ENCODE data around the gene GNB1. TPM values are rescaled to one million over a fixed set of nuclear protein-coding genes. Genes with fewer than 3 reads are reported as not detected.

GNB1 gene
- total and polyA plus RNA-seq, 2 experiments from 2014 or later: 134 to 175 TPM

DNA sequence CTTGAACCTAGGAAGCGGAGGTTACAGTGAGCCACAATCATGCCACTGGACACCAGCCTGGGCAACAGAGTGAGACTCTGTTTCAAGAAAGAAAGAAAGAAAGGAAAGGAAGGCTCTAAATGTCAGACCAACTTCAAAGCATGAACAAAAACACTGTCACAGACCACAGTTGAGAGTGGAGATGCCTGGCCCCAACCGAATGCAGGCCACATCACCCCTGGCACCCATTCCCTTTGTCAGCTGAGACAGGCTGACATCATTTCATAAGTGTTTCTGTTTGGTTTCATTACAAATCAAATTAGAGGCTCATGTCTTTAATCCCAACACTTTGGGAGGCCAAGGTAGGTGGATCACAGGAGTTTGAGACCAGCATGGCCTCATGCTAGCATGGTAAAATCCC lies 84.0 kb downstream of the GNB1 start:
- Histone ChIP-seq H3K9me2 (replicated peaks; ENCODE audit: insufficient read depth) (no peaks in the 10 kb centered on the region), H3K27ac (no peak overlapping the region), H3K4me1 (ENCODE audit: insufficient read depth) (no peaks in the 10 kb centered on the region), H3K4me2 (no peak overlapping the region), H3K79me2 (peaks cover 72% of the 10 kb centered on the region), H3K4me3 (no peak overlapping the region), H4K20me1 (ENCODE audit: insufficient read depth, poor library complexity, severe bottlenecking) (peaks cover 13% of the 10 kb centered on the region), H3K9me3 (ENCODE audit: low read depth) (no peaks in the 10 kb centered on the region), H3K36me3 (replicated peaks; ENCODE audit: insufficient read depth, low read depth) (peaks cover 6% of the 10 kb centered on the region), H3K27me3 (no peaks in the 10 kb centered on the region), H2AFZ (no peak overlapping the region)
- no peak for DNase-seq (ENCODE audit: low spot score)
- WGBS (ENCODE audit: low lambda C conversion rate, missing lambda C conversion rate): 92% methylated on average over 2 of the region's 2 CpGs
- TF ChIP-seq EZH2phosphoT487 (IDR thresholded peaks at IDR 0.05; ENCODE audit: low read depth, severe bottlenecking, unreplicated experiment): no peak
- TF ChIP-seq, protein P1, sequence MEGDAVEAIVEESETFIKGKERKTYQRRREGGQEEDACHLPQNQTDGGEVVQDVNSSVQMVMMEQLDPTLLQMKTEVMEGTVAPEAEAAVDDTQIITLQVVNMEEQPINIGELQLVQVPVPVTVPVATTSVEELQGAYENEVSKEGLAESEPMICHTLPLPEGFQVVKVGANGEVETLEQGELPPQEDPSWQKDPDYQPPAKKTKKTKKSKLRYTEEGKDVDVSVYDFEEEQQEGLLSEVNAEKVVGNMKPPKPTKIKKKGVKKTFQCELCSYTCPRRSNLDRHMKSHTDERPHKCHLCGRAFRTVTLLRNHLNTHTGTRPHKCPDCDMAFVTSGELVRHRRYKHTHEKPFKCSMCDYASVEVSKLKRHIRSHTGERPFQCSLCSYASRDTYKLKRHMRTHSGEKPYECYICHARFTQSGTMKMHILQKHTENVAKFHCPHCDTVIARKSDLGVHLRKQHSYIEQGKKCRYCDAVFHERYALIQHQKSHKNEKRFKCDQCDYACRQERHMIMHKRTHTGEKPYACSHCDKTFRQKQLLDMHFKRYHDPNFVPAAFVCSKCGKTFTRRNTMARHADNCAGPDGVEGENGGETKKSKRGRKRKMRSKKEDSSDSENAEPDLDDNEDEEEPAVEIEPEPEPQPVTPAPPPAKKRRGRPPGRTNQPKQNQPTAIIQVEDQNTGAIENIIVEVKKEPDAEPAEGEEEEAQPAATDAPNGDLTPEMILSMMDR (IDR thresholded peaks at IDR 0.05; ENCODE audit: poor library complexity): no peak
- TF ChIP-seq EZH2 (IDR thresholded peaks at IDR 0.05; ENCODE audit: borderline replicate concordance): no peak

DNA sequence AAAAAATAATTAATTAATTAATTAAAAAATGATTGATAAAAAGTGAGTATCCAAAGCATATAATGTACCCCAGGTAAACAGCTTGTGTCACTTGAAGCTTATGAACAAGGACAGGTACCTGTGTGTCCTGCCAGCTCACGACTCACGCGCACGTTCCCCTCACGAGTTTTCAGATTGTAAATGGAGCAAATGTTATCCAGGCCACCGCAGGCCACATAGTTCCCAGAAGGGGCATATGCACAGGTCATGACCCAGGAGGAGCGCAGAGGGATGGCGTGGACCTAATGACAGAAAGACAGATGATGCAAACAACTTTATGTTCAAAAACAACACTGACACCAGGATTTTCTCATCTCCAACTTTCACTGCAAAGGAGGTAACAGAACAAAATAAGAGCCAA lies 86.6 kb downstream of the GNB1 start:
- Histone ChIP-seq H3K79me2 (peaks cover 77% of the 10 kb centered on the region), H3K4me2 (no peak overlapping the region), H3K27me3 (no peaks in the 10 kb centered on the region), H3K9me2 (replicated peaks; ENCODE audit: insufficient read depth) (no peaks in the 10 kb centered on the region), H3K27ac (no peak overlapping the region), H4K20me1 (ENCODE audit: insufficient read depth, poor library complexity, severe bottlenecking) (peaks cover 22% of the 10 kb centered on the region), H3K4me1 (ENCODE audit: insufficient read depth) (no peaks in the 10 kb centered on the region), H3K4me3 (no peak overlapping the region), H3K36me3 (replicated peaks; ENCODE audit: insufficient read depth, low read depth) (peaks cover 6% of the 10 kb centered on the region), H3K9me3 (ENCODE audit: low read depth) (no peaks in the 10 kb centered on the region), H2AFZ (no peak overlapping the region)
- 98% methylated on average over 8 of the region's 8 CpGs for WGBS (ENCODE audit: low lambda C conversion rate, missing lambda C conversion rate)
- DNase-seq (ENCODE audit: low spot score): no peak
- TF ChIP-seq EZH2 (IDR thresholded peaks at IDR 0.05; ENCODE audit: borderline replicate concordance): no peak
- TF ChIP-seq EZH2phosphoT487 (IDR thresholded peaks at IDR 0.05; ENCODE audit: low read depth, severe bottlenecking, unreplicated experiment): no peak
- TF ChIP-seq, protein P1 (IDR thresholded peaks at IDR 0.05; ENCODE audit: poor library complexity): no peak

DNA sequence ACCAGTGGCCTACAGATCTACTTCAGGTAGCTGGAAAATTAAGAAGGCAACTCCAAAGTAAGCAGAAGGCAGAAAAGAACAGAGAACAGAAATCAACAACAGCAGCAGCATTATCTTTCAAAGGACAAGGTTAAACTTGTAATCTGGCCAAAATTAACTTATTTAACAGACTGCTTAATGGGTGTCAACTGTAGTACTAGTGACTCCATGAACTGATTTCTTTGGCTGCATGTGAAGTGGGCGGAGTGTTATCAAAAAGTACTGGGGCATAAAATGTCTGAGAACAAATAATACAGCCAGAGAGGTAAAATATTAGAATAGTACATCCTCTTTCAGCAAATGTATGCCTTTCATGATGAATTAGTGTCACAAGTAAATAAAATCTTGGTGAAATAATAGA lies 88.0 kb downstream of the GNB1 start:
- Histone ChIP-seq H3K4me3 (no peak overlapping the region), H3K9me3 (ENCODE audit: low read depth) (no peaks in the 10 kb centered on the region), H3K4me2 (no peak overlapping the region), H3K79me2 (peaks cover 73% of the 10 kb centered on the region), H4K20me1 (ENCODE audit: insufficient read depth, poor library complexity, severe bottlenecking) (peaks cover 27% of the 10 kb centered on the region), H3K27me3 (no peaks in the 10 kb centered on the region), H3K36me3 (replicated peaks; ENCODE audit: insufficient read depth, low read depth) (peaks cover 6% of the 10 kb centered on the region), H3K4me1 (ENCODE audit: insufficient read depth) (no peaks in the 10 kb centered on the region), H2AFZ (no peak overlapping the region), H3K27ac (no peak overlapping the region), H3K9me2 (replicated peaks; ENCODE audit: insufficient read depth) (no peaks in the 10 kb centered on the region)
- no peak for TF ChIP-seq EZH2phosphoT487 (IDR thresholded peaks at IDR 0.05; ENCODE audit: low read depth, severe bottlenecking, unreplicated experiment)
- 96% methylated on average over 1 of the region's 1 CpG for WGBS (ENCODE audit: low lambda C conversion rate, missing lambda C conversion rate)
- no peak for DNase-seq (ENCODE audit: low spot score)

DNA sequence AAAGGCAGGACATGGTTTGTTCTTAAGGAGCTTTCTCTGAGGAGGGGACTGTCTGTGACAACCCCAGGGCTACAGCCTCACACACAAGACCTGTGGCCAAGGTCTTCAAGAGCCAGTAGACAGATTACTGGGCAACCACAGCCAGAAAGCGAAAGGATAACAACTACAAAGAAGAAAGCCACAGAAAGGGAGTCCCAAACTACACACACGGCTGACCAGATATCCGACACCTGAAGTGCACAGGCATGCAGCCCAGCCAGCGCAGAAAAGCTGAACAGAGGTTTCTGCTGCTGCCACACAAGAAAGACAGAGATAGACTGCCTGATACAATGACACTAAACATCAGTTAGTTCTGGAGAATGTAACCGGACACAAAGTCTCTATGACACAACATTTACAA lies 91.2 kb downstream of the GNB1 start:
- H3K4me3 ChIP-seq: no peak overlapping the region
- peaks cover 69% of the 10 kb centered on the region for H3K79me2 ChIP-seq
- no peak for DNase-seq (ENCODE audit: low spot score)
- no peak overlapping the region for H2AFZ ChIP-seq
- H3K4me1 ChIP-seq (ENCODE audit: insufficient read depth): no peaks in the 10 kb centered on the region
- TF ChIP-seq EZH2 (IDR thresholded peaks at IDR 0.05; ENCODE audit: borderline replicate concordance) (no peak), EZH2phosphoT487 (IDR thresholded peaks at IDR 0.05; ENCODE audit: low read depth, severe bottlenecking, unreplicated experiment) (no peak)
- TF ChIP-seq, protein P1 (IDR thresholded peaks at IDR 0.05; ENCODE audit: poor library complexity): no peak
- 94% methylated on average over 5 of the region's 5 CpGs for WGBS (ENCODE audit: low lambda C conversion rate, missing lambda C conversion rate)
- H3K36me3 ChIP-seq (replicated peaks; ENCODE audit: insufficient read depth, low read depth): peaks cover 6% of the 10 kb centered on the region
- H3K9me3 ChIP-seq (ENCODE audit: low read depth): no peaks in the 10 kb centered on the region
- no peaks in the 10 kb centered on the region for H3K9me2 ChIP-seq (replicated peaks; ENCODE audit: insufficient read depth)
- H3K4me2 ChIP-seq: no peak overlapping the region
- no peak overlapping the region for H3K27ac ChIP-seq
- H3K27me3 ChIP-seq: no peaks in the 10 kb centered on the region
- H4K20me1 ChIP-seq (ENCODE audit: insufficient read depth, poor library complexity, severe bottlenecking): peaks cover 34% of the 10 kb centered on the region
